Inferior parietal cortex (tissue), 1 donor: ENCODE data around the gene DACT1.
"Not testable (repeated sequence)": the region's sequence is repeated elsewhere in the genome, so short reads cannot be mapped to it uniquely, and the experiment has no call there.

Source experiments
- DNase-seq: peaks from one replicate; pipeline ENCODE4 v3.0.0-alpha.2; 2016; ENCODE audit errors: extremely low spot score

The DACT1 gene

GRCh38 chr14:58637391-58638230, at the start of gene DACT1:
DACT1 (plus strand) TSS chr14:58637962; CDS start chr14:58638203, 241 bp downstream.
- DNase-seq, result peak; percentile 61

- not testable (repeated sequence) for DNase-seq
These were observed 49.4 kb upstream of the DACT1 start for GRCh38 chr14:58588321-58588720.

GRCh38 chr14:58593977-58594376, 43.8 kb upstream of the DACT1 start:
- DNase-seq, result no peak

- no peak for DNase-seq
These were observed 40.7 kb upstream of the DACT1 start for GRCh38 chr14:58597041-58597440.

GRCh38 chr14:58598028-58598803, 39.5 kb upstream of the DACT1 start:
- peak; percentile 22 for DNase-seq

GRCh38 chr14:58598804-58599525, 38.8 kb upstream of the DACT1 start:
- no peak for DNase-seq

GRCh38 chr14:58599707-58600106, 38.1 kb upstream of the DACT1 start:
- DNase-seq, result no peak

- no peak for DNase-seq
These were observed 32.3 kb upstream of the DACT1 start for GRCh38 chr14:58605465-58605864.

GRCh38 chr14:58607131-58607951, 30.4 kb upstream of the DACT1 start:
- no peak for DNase-seq

GRCh38 chr14:58607952-58608317, 29.8 kb upstream of the DACT1 start:
- DNase-seq, result no peak

- DNase-seq, result no peak
These were observed 20.1 kb upstream of the DACT1 start for GRCh38 chr14:58617619-58618018.

GRCh38 chr14:58620011-58620410, 17.8 kb upstream of the DACT1 start:
- DNase-seq, result no peak

GRCh38 chr14:58625438-58625837, 12.3 kb upstream of the DACT1 start:
- no peak for DNase-seq

- no peak for DNase-seq
These were observed 11.3 kb upstream of the DACT1 start for GRCh38 chr14:58626431-58626831.

- no peak for DNase-seq
These were observed 9.4 kb upstream of the DACT1 start for GRCh38 chr14:58628406-58628805.

GRCh38 chr14:58629281-58629680, 8.5 kb upstream of the DACT1 start:
- no peak for DNase-seq

GRCh38 chr14:58631732-58632131, 6.0 kb upstream of the DACT1 start:
- no peak for DNase-seq

- no peak for DNase-seq
These were observed 3.9 kb upstream of the DACT1 start for GRCh38 chr14:58633831-58634230.

GRCh38 chr14:58634406-58635090, 3.2 kb upstream of the DACT1 start:
- DNase-seq, result no peak

GRCh38 chr14:58635091-58635830, 2.5 kb upstream of the DACT1 start:
- DNase-seq, result no peak
